NCI-H2081 treated with DMSO at 0.1 percent for 48 hours (cell line): Measurements from ENCODE around the gene ZC3H15.
"Not testable (repeated sequence)": the region's sequence is repeated elsewhere in the genome, so short reads cannot be mapped to it uniquely, and the experiment has no call there.

Experiments used
- DNase-seq: peaks from one replicate; lab custom pipeline; 2025; lab: John Stamatoyannopoulos, UW

ZC3H15 gene

DNA sequence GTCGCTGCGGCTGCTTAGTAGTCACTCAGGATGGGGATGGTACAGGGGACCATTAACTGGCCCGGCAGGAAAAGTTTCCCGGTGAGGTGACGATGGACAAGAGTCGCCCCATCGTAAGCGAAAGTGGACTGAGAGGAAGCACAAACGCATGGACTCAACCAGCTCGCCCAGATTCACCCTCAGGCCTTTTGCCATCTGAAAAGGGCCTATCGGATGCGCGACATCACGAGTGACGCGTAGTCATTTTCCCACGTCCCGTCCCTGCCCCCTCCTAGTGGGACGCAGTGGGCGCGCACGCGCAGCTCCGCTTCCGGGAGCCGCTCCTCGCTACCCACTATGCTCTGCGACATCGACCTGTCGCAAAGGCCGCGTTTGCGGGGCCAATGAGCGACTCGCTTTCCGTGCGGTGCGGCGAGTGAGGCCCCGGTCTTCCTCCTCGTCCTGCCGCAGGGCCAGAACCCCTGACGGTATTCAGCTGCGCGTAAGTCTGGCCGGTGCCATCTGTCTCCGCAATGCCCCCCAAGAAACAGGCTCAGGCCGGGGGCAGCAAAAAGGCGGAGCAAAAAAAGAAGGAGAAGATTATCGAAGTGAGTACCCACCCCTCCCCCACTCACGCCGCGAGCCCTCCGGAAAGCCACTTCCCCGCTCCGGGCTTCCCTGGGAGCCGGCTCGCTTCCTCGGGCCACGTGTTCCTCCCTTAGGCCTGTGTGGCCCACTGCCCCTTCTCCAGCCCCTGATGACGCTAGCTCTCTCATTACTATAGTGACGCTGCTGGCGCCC is at the start of gene ZC3H15:
Gene ZC3H15 (plus strand): TSS at position 390 of the 780 bp plus-strand sequence. CDS start 123 bp downstream, at position 513.
- peak; percentile 91 for DNase-seq

- DNase-seq, result no peak
Measured at GRCh38 chr2:186437719-186438118, 48.3 kb upstream of the ZC3H15 start.

DNA sequence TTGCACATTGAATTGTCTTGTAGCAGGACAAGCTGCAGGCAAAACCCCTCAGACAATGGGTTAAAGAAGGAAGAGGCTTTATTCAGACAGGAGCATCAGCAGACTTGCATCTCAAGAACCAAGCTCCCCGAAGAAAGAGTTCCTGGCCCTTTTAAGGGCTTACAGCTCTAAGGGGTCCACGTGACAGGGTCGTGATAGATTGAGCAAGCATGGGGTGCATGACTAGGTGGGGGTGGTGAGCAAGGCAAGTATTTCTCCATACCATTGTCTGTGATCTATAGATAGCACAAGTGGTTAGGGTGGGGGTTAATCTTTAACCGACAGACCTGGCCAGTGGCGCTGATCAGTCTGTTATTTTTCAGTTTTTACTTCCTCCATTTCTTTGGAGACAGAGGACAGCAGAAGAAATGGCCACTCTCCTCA is 46.4 kb upstream of the ZC3H15 start:
- DNase-seq, result not testable (repeated sequence)

GRCh38 chr2:186440506-186440905 is 45.6 kb upstream of the ZC3H15 start:
- no peak for DNase-seq

DNA sequence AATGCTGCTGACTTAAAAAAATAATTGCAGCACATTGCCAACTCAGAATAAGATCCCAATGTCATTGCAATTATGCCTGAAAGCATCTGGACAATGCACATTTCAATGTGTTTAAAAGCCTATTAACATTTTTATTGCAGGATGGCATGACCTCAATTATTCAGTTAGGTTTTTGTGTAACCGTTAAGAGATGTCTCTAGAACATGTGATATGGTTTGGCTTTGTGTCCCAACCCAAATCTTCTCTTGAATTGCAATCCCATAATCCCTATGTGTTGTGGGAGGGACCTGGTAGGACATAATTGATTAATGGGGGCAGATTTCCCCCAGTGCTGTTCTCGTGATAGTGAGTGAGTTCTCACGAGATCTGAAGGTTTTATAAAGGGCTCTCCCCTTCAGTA is 43.2 kb upstream of the ZC3H15 start:
- no peak for DNase-seq

DNA sequence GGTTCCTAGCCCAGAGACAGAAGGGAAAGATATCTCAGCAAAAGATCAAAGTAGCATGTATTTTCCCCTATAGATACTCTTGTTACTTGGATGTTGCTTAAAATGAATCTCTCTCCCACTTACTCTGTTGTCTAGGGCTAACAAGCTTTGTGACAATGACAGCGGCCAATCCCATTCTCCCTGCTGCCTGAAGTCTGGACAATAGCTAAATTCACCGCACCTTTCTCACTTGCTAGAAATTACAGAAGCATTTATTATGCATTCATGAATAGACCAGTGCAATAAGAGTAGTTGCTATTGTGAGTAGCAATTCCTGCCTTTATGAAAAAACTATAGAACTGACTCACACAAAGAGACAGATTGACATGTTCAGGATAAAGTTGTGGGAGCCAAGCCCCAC is 42.2 kb upstream of the ZC3H15 start:
- no peak for DNase-seq

- no peak for DNase-seq
Measured at GRCh38 chr2:186445506-186445905, 40.6 kb upstream of the ZC3H15 start.

DNA sequence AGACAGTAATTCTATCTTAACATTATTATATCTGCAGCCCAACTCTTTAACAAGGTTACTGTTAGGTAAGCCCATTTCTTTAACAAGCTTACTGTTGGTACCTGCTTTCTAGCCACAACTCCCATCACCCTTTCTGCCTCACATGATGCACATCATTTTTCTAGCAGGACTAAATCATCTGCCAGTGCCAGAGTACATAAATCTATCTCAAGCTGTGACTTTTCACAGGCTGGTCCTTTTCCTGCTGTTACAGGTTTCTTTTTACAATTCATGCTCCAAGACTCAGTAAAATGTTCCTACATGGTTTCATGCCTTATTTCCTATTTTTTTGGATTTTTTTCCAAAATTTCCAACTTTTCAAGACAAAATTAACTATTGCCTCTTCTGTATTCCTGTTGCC is 30.4 kb upstream of the ZC3H15 start:
- no peak for DNase-seq

DNA sequence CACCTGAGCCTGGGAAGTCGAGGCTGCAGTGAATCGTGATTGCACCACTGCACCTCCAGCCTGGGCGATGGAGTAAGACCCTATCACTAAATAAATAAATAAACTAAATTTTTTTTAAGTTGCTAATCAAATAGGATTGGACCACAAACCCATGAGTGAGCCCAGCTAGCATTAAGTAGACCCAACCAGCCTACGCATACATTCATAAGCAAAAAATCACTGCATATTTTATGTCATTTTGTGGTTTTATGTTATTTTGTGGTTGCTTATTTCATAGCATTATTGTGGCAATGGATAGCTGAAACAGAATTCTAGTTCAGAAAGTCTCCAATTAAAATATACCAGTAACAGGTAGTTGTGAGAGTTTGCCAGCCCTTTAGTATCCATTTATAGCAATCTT is 29.1 kb upstream of the ZC3H15 start:
- DNase-seq, result no peak

- DNase-seq, result no peak
Measured at GRCh38 chr2:186457908-186458307, 28.2 kb upstream of the ZC3H15 start.

DNA sequence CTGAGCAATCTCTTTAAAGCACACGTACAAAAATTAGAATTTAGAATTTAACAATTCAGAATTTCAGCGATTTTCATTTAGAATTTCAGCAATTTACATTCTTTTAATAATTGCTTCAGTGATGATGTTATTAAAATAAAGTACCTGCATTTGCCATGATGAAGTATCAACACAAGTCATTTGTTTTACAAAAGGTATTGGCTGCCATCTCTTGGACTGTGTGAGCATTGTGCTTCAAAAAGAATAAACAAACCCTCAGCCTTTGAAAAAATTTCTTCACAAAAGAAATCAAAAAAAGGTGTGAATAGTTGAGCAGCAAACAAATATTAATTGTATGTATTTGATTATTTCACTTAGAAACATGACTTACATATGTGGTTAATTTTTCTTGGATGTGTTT is 27.1 kb upstream of the ZC3H15 start:
- DNase-seq, result peak; percentile 17

DNA sequence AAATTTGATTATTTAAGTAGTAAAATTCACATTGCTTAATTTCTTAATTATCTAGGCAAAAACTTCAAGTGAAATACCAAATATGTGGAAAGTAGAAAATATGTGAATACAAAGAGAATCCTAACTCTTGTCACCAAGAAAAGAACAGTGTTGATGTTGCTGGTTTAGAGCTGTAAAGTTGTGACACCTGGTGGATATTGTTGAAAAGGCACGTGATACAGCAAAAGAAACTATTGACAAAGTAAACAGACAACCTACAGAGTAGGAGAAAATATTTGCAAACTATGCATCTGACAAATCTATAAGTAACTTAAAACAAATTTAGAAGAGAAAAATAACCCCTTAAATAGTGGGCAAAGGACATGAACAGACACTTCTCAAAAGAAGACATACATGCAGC is 25.6 kb upstream of the ZC3H15 start:
- DNase-seq, result no peak

DNA sequence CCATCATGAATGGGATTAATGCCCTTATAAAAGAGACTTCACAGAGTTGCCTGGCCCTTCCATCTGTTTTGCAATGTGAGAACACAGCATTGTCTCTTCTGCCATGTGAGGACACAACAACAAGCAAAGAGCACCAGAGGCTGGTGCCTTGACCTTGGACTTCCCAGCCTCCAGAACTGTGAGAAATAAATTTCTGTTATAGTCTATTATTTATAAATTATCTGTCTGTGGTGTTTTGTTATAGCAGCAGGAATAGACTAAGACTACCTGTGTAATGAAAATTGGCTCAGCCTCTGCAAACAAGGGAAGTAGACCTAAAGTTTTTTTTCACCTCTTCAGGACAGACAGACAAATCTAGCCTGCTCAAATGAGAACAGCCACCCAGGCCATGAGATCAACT is 19.3 kb upstream of the ZC3H15 start:
- DNase-seq, result no peak

DNA sequence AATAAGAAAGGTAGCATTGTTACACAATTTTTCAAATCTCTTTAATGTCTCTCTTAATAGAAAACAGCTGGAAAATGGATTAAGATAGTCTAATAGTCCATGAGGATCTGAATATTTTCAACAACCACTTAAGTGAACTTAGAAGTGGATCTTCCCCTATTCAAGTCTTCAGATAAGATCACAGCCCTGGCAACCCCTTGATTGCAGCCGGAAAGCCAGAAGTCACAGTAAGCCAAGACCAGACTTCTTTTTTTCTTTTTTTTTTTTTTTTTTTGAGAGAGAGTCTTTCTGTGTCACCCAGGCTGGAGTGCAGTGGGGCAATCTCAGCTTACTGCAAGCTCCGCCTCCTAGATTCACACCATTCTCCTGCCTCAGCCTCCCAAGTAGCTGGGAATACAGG is 18.6 kb upstream of the ZC3H15 start:
- no peak for DNase-seq

- not testable (repeated sequence) for DNase-seq
Measured at GRCh38 chr2:186472722-186473493, 13.2 kb upstream of the ZC3H15 start.

- DNase-seq, result not testable (repeated sequence)
Measured at GRCh38 chr2:186474239-186474638, 11.8 kb upstream of the ZC3H15 start.

DNA sequence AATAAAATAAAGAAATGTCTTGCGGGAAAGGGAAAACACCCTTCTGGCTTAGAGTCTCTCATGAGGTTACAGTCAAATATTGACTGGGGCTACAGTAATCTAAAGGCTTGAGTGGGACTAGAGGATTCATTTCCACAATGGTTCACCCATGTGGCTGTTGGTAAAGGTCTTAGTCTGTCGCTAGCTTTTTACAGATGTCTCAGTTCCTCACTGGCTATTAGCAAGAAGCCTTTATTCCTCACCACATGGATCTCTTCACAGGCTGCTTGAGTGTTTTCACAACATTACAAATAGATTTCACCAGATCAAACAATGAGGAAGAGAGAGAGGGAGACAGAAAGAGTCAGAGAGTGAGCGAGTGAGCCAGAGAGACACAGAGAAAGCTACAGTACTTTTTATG is 8.3 kb upstream of the ZC3H15 start:
- DNase-seq, result no peak

DNA sequence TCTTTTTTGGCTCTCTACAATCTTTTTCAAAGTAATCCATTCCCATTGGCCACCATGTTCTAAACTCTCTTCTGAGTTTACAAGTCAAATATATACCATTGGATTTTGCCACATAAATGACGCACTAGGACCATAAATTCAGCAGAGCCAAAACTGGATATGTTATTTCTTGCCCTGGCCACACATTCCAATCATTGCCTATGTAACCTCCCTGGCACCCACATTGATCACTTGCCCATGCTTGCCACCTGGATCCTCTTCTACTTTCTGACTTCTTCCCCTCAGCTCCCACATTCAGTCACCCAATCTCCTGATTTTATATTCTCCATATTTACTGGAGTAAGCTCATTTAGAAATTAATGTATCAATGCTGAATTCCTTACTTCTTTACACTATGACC is 5.1 kb upstream of the ZC3H15 start:
- DNase-seq, result no peak

DNA sequence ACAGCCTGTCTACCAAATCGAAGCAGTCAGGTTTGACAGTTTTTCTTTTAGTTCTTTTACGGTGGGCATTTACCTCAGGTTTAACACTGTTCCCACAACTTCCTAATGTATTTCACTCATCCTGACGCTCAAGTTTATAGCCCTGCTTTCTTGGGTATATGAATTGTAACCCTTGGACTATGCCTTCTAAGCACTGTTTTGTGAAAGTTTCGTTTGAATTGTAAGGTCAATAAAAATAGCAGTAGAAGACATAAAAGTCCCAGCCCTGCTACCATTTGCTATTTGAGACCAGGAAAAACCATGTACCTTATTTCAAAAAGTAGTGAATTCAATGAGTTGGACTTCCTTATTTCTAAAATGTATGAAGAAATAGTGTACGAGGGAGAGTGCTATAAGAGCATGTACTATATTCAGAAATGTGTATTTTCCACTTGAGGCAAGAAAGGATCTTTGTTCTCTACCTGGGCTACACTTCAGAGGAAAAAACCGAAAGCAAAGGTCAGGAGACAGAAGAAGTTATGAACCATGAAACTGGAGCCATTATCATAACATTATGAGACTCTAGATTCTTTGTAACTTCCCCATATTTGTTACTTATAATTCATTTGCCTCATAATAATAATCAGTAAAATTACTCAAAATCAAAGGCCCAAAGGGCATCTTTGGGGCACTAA is 1.9 kb upstream of the ZC3H15 start:
- DNase-seq, result no peak

DNA sequence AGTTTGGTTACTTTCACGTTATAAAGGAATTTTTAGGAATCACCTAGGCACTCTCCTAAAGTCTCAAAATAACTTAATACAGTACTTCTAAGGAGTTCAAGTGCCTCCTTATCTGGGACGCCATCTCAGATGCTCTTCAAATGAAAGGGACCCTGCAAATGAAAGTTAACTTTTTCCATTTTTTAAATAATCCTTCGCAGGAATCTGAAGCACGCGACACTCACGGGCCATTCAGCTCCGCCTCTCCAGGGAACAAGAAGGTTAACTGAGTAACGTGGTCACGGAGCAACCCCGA is 537 bp upstream of the ZC3H15 start:
- DNase-seq, result no peak

- DNase-seq, result no peak
Measured at GRCh38 chr2:186486651-186487647, 889 bp downstream of the ZC3H15 start.

GRCh38 chr2:186493564-186494085 is 7.6 kb downstream of the ZC3H15 start:
- DNase-seq, result no peak
